Stimulated activated naive CD4-positive, alpha-beta T cell treated with Interleukin-2 at 50 U/mL for 16 hours (primary cell): ENCODE measurements around the gene LPCAT1.
"Not testable (repeated sequence)": the region's sequence is repeated elsewhere in the genome, so short reads cannot be mapped to it uniquely, and the experiment has no call there.

Experiments used
- DNase-seq: peaks from one replicate; lab custom pipeline; 2025; lab: John Stamatoyannopoulos, UW

Gene LPCAT1

DNA sequence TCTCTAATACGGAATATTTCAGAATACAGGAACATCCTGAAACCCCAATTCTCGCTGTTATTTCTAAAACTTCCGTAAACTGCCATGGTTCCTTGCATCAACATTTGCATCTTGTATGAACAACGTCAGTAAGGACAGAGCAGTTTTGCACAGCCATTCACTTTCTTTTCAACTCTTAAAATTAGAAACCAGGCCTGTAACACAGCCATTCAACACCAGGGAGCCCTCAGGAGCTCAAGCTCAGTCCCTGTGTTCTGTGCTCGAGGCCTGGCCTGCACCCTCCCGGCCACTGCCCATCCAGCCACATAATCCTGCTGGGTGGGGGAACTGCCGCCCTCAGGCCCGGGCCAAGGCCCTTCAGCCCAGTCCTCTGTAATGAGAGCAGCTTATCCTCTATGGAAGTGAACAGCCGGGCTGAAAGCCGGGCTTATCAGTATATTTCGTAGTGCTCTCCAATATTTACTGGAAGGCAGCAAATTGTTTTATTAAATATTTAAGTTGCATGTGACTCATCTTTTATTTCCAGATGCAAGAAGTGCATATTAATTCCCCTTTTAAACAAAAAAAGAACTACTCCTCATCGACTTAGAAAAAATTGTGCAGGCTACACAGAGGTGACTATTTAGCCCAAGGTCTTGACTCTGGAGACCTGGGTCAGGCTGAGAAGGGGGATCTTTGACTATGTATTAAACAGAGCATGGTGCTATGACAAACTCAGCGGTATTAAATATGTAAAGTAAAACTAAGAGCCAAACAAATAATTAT lies 45.3 kb downstream of the LPCAT1 start:
- no peak for DNase-seq

DNA sequence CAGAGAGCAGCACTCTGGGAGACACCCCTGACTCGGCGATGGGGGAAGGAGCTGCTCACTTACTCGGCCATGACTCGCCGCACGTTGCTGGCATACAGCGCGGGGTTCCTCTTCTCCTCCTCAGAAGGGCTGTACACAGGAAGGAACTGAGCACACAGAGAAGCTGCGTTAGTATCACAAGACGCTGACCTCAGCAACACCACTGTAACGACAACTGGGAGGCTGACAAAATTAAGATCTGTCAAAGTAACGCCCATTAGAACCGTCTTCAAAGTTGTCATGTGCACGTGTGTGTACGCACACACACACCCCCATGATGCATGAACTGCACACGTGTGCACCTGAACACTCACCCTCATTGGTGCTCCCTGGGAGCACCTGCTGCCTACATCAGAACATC lies 46.4 kb downstream of the LPCAT1 start:
- DNase-seq: no peak

DNA sequence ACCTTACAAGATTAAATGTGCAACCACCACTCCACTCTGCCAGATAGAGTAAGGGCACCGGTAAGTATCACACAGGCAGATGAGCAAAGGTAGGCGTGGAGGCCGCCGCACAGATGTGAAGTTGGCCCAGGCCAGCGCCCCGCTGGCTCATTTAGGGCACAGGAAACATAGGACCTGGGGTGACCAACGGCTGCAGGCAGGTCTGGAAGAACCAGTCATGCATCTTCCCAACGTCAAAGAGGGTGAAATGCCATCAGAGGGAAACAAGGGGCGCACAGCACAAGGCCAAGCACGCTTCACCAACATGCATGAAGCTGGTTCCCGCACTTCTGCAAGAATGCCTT lies 46.8 kb downstream of the LPCAT1 start:
- no peak for DNase-seq

DNA sequence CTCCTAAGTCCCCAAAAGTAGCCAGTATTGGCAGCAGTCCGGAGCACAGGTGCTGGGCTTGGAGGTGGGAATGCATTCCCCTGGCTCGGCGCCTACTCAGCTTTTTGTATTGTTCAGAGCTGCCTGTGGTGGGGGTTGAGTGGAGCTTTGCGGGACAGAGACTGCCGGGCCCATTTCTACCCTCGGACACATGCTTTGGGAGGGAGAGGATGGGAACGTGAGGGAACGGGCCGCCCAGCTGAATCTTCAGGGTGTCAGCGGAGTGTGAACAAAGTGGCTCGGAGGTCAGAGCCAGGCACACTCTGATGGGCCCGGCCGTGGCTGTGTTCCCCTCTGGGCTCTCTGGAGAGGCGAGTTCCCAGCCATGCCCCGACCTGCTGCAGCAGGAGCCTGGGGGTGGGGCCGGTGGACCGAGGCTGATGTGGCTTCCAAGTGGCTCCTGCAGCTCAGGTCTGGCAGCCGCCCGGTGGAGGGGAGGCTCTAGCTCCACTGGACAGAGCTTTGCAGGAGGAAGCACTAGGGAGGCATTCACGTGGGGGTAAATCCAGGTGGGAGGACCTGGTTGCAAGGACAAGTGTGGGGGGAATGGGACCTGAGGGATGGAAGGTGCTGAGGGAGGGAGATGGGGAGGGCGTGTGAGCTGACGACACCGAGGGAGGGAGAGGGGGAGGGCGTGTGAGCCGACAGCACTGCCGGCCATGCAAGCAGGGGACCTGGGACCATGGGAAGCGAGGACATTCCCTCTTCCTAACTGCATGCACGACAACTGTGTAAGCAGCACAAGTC lies 47.4 kb downstream of the LPCAT1 start:
- no peak for DNase-seq

DNA sequence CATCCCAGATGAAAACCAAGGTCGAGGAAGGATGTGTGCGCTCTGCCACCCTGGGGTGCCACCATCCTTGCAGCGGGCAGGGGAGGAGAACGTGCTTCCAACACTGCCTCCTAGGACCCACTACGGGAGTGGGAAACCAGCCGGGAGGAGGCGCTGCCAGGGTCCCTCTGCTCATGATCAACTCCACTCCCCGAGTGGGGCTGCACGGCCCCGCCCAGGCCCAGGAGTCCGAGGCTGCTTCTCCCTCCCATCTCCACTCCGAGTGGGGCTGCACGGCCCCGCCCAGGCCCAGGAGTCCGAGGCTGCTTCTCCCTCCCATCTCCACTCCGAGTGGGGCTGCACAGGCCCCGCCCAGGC lies 48.2 kb downstream of the LPCAT1 start:
- not testable (repeated sequence) for DNase-seq

DNA sequence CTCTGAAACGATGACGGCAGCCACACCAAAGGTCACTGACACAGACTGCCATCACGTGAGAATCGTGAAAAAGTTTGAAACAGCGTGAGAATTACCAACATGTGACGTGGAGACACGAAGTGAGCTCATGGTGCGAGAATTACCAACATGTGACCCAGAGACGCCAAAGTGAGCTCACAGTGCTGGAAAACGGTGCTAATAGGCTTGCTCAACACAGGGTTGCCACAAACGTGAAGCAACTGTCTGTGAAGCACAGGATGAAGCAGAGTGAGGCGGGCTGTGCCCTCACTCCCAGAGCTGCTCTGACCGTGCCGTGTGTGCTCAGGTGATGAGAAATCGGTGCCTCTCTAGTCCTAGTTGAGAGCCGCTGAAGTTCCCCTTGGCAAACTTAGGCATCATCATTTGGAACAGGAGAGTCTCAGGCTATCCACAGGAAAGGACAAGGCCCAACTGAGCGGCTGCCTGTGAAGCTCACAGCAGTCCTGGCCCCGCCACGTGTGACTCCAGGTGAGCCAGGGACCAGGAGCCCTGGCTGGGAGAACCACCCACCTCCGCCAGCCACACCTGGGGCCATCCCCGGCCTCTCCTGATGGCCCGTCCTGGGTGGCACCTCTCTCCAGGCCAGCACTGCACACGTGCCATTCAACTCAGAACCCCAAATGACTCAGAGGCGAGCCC lies 48.8 kb downstream of the LPCAT1 start:
- no peak for DNase-seq

DNA sequence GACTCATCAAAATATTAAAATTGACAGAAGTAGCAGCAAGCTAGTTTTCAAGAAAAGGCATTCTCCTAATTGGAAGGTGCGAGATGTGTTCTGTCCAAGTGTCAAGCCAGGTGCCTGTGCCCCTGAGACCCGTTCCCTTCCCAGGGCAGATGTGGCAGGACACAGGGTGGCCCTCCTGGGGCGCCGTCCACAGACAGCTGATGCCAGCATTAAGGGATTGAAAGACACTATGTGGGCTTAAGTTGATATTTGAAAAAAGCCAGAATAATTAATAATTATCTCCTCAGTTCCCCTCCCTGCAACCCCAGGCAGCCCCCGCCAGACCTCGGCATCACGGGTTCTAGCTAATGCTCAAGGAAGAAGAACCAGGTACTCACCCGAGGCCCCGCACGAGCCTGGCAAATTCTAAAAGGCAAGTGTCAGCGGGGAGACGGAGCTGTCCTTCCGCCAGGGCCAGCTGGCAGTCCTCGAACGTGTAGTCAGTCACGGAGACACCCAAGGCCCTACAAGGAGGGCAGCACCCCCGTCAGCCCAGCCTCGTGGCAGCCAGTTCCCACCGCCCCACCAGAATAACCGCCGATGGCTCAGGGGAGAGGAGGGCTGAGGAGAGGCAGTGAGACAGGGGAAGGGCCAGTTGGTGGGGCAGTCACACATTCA lies 49.4 kb downstream of the LPCAT1 start:
- no peak for DNase-seq

DNA sequence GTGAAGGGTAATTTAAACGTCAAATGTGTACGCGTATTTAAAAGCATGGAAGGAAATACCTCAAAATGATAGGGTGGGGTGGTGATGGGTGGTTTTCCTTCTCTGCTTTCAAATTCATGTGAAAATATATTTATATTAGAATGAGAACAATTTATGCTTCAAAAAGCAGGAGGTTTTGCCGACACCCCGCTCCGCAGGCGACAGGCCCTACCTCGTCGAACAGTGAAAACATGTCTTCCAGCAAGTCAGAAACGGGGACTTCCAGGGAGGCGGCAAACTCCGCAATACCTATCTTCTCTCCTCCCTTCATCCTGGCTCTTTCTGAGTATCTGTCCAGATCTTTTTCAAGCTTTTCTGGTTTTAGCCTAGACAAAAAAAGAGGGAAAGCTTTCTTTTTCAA lies 50.0 kb downstream of the LPCAT1 start:
- no peak for DNase-seq

DNA sequence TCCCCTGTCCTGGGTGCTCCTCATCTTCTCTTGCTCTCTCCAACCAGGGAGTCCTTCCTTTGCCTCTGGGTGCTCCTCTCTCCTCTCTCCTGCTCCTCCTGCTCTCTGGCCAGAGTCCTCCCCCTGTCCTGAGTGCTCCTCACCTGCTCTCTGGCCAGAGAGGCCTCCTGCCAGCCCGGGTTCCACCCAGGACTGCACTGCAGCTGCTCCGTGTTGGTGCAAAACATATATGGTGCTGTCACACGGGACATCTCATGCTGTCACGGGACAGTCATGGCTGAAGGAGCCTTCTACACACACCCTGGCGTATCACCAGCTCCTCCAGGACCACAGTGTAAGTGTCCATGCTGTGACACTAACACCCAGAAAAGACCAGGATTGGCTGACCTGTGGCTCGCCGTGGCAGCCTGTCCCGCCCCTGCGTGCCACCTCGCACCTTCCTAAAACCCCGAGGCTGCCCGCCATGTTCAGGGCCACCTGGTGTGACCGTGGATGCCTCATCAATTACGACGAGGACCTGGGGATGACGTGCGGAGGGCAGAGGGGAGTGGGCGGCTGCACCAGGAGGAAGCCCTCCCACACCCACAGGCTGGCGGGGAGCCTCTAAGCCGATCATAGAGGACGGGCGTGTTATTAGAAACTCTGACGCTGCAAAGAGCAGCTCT lies 50.7 kb downstream of the LPCAT1 start:
- DNase-seq: no peak

DNA sequence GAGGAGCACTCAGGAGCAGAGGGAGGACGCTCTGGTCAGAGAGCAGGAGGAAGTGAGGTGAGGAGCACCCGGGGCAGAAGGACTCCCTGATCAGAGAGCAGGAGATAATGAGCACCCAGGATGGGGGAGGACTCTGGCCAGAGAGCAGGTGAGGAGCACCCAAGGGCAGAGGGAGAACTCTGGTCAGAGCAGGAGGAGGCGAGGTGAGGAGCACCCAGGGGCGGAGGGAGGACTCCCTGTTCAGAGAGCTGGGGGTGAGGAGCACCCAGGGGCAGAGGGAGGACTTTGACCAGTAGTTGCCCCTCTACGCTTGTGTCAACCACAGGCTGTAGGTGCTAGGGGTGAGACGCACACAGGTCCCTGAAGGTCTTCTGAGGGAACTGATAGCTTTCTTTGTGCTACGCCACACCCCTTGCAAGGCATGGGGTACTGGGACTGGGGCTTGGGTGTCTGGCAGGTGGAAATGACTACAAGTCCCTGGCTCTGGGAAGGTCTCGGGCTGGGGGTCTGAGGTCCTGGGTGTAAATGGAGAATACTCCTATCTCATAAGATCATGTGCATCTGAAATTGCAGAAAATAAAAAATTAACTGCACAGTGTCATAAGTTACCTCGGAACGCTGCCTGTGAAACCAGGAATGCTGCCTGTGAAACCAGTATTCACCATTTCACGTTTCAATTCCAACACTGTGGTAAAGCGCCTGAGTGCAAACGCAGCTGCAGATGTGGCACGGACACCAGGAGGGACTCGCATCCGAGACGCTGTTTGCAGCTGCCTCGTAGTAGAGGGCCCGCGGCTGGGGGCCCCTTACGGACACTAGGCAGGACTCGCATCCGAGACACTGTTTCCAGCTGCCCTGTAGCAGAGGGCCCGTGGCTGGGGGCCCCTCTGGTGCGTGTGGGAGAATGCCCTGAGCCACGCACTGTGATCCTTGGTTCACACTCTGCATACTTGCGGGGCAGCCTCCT lies 51.5 kb downstream of the LPCAT1 start:
- DNase-seq: no peak

DNA sequence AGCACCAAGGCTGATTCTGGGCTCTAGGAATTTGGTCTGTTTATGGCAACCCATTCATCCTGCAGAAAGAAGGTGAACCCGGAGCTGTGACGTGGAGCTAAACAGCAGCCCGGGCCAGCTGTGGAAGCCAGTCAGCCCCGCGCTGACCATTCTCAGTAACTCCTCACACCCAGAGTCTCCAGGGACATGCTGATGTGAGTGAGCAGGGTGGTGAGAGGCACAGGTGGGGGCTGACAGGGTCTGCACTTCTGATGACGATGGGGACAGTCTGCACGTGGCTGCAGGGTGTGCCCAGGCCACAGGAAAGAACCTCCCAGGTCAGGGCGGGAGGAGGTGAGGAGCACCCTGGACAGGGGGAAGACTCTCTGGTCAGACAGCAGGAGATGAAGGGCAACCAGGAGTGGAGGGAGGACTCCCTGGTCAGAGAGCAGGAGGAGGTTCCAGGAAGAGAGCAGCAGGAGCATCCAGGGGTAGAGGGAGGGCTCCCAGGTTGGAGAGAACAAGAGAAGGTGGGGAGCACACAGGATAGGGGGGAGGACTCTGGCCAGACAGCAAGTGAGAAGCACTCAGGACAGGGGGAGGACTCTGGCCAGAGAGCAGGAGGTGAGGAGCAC lies 52.4 kb downstream of the LPCAT1 start:
- no peak for DNase-seq

DNA sequence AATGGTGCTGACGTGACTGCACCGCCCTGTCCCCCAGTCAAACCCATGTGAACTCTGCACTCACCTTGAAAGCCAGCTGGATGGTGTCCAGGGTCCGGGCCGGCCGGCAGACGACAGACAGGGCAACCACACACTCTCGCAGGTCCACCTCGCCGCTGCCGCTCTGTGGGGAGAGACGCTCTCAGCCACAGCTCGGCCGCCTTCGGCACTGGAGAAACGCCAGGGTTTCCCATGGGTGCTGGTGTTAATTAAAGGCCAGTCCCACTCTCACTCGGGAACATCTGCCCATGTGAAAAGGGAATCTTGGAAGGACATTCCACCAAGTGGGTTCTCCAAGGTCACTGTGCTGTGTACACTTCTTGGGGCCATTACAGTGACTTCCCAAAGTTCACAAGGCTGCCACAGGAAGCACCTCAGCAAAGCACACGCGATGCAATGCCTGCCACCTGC lies 53.0 kb downstream of the LPCAT1 start:
- DNase-seq: no peak

DNA sequence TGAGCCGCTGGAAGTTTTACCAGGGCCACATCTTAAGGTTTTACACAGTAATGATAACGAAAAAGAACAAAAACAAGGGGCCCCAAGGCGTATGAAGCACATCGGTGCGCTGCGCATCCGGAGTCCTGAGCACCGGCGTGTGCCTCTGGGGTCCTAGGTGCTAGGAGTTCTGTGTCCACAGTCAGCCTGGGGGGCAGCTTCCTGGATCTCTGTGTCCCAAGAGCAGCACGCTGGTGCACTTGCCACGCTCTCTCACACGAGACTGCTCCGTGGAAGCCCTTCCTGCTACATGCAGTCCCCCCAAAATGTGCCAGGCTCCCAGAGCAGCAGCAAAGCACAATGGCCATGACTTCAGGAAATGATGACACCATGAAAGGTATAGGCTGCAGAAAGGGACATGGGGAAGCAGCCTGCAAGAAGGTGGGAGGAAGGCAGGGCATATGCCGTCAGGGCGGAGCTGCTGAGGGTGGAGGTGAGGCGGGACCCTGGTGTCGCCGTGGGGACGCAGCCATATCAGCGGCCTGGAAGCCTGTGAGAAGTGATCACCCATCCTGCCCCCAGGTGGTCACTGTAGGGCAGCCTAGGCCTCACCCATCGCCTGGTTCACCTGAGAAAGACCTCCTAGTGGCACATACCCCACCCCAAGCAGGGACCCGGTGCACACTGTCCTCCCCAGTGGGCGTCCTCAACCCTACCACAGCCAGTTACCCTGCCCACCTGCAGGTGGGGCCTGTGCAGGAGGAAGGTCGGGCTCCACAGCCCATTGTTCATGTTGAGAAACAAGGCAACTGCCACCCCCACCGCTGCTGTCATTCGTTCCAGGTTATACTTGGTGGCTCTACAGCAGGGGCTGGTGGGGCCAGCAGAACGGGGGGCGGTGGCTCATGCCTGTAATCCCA lies 54.9 kb downstream of the LPCAT1 start:
- no peak for DNase-seq

DNA sequence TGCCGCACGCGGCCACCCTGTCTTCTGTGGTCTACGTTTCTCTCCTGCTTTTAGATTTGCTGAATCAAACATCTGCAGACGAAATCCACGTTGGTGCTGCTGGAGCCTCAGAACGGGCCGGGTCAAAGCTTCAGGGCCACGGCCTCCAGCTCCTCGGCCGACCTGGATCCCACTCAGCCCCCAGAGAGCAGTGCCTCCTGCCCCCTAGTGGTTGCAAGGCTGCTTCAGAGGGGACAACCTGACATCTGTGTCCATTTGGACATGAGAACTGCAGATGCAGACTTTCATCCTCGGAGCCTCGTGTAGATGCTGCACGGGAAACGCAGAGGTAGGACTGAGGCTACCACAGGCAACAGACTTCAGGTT lies 55.5 kb downstream of the LPCAT1 start:
- no peak for DNase-seq

DNA sequence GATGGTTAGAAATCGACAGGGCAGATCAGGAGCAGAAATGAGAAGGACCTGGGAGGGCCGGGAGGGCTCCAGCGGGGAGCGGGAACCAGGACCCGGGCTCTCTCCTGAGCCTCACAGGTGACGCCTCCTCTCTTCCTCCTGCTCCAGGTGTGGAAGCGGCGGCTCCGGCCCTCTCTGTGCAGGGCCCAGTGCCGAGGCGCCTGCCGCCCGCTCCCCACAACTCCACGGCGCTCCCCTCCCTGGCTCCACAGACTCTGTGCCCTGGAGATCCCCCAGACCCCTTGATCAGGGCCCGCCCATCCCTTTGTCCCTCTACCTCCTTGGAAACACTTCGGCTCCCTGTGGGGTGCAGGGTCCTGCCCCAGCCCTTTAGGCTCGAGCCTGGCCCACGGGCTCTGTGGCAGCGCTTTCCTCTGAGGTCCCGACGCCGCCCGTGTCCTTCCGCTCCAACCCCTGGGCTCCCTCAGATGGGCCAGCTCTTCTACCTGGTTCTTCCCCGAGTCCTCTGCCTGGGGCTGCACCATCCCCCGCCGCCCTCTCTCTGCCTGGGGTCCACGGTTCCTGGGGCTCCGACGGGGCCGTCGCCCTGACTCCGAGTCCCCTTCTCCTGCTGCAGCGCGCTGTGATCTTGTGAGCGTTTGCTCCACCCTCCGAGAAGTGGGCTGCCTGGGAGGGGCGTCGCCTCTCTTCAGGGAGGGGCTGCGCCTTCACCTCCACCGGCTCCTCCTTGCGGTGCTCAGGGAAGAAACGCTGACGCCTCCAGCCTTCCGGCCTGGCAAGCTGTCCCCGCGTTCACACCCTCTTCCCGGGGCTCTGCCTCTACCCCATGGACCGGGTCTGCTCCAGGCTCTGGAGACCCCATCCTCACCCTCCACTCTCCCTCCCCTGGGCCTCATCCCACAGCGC lies 56.2 kb downstream of the LPCAT1 start:
- no peak for DNase-seq

DNA sequence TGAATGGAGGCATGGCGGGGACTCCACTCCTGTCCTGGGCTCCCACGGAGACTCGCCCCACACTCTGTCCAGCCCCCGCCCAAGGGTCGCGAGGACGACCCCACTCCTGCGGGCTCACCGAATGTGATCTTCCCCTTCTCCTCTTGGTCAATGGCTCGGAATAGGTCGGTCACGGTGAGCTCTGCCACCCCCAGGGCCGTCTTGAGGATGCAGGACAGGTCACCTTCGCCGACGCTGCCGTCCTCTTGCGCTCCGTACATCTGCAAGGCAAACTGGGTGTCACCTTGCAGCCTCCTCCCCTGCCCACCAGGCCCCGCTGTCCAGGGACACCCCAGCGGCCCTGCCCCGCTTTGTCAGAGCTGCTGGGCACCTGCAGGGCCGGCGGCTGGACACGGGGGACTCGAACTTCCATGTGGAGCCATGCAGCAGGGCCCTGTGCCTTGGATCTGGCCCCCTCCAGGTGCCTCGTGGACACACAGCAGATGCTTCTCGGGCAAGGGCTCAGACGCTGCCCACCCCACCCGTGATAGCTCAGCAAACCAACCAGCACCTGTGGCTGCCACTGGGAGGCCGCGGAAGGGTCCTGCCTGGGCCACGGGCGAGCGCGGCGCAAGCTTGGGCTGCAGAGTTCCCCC lies 57.0 kb downstream of the LPCAT1 start:
- no peak for DNase-seq

DNA sequence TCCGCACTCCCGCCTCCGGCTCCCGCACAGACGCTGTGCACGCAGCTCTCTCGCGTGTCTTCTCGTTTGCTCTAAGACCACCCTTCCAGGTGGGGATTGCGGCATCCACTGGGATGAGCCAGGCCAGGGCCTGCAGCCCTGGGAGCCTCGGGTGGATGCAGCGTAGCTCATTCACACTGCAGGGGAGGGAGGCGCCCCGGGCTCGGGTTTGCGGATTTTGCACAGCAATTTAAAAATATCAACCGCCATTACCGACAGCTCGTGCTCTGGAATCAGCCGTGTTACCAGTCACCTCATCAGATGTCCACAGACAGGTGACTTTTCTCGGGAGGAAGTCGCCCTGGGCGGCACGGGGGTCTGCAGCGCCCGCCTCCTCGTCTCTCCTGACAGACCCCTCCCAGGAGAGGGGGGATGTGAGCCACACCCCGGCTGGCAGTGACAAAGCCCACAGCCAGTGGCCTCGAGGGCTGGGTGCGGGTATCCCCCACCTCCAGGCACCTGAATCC lies 57.7 kb downstream of the LPCAT1 start:
- no peak for DNase-seq

DNA sequence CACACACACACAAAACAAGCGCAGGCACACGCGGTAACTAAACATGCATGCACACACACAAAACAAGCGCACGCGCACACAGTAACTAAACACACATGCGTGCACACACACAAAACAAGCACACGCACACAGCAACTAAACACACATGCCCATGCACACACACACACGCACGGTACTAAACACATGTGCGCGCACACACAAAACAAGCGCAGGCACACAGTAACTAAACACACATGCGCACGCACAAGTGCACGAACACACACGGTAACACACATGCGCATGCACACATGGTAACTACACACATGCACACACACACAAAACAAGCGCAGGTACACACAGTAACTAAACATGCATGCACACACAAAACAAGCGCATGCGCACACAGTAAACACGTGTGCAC lies 58.6 kb downstream of the LPCAT1 start:
- no peak for DNase-seq
